Measurements from ENCODE around the gene USP5. TPM values are rescaled to one million over a fixed set of nuclear protein-coding genes. Genes with fewer than 3 reads are reported as not detected.
"Not testable (repeated sequence)": the region's sequence is repeated elsewhere in the genome, so short reads cannot be mapped to it uniquely, and the experiment has no call there.

USP5 gene
- total RNA-seq, 2 donors from 2014 or later = 120 to 257 TPM

- Mint-ChIP-seq H3K4me1 (peaks cover 43% of the 10 kb centered on the region), H3K4me3 (peak within 1 kb of the TSS; percentile 97), H3K9me3 (no peaks in the 10 kb centered on the region), H3K27me3 (ENCODE audit: insufficient read depth) (no peaks in the 10 kb centered on the region), H3K27ac (peak within 1 kb of the TSS; percentile 95), H3K36me3 (ENCODE audit: low read depth) (peaks cover 44% of the 10 kb centered on the region)
- WGBS, 2 experiments (ENCODE audit: insufficient coverage in 1 of 2, insufficient read length in 1 of 2) = 1 to 4% methylated on average over 23 to 66 of the region's 66 CpGs
- peak; percentile 100 for DNase-seq
- Histone ChIP-seq H3K9ac (ENCODE audit: extremely low read depth, low read length, poor library complexity, severe bottlenecking) (peak within 1 kb of the TSS; percentile 85), H3K4me3 (ENCODE audit: low read length) (peak within 1 kb of the TSS; percentile 88), H3K27ac (ENCODE audit: low read depth, low read length) (peak within 1 kb of the TSS; percentile 32), H3K27me3 (ENCODE audit: control insufficient read depth, insufficient read depth, low read length, poor library complexity, severe bottlenecking) (no peaks in the 10 kb centered on the region), H3K9me3 (ENCODE audit: control insufficient read depth, low read length) (no peaks in the 10 kb centered on the region), H3K36me3 (ENCODE audit: control insufficient read depth, insufficient read depth, low read length) (peaks cover 33% of the 10 kb centered on the region), H3K4me1 (ENCODE audit: control insufficient read depth, insufficient read depth, low read length) (peaks cover 8% of the 10 kb centered on the region)
- TF ChIP-seq, protein P1, sequence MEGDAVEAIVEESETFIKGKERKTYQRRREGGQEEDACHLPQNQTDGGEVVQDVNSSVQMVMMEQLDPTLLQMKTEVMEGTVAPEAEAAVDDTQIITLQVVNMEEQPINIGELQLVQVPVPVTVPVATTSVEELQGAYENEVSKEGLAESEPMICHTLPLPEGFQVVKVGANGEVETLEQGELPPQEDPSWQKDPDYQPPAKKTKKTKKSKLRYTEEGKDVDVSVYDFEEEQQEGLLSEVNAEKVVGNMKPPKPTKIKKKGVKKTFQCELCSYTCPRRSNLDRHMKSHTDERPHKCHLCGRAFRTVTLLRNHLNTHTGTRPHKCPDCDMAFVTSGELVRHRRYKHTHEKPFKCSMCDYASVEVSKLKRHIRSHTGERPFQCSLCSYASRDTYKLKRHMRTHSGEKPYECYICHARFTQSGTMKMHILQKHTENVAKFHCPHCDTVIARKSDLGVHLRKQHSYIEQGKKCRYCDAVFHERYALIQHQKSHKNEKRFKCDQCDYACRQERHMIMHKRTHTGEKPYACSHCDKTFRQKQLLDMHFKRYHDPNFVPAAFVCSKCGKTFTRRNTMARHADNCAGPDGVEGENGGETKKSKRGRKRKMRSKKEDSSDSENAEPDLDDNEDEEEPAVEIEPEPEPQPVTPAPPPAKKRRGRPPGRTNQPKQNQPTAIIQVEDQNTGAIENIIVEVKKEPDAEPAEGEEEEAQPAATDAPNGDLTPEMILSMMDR (conservative IDR thresholded peaks at IDR 0.05) = peak; percentile 11
Measured at GRCh38 chr12:6873094-6874014, 21.4 kb downstream of the USP5 start, which contains the start of gene SPSB2. Gene SPSB2 (minus strand): TSS chr12:6873303. CDS start chr12:6872901, 402 bp downstream.

GRCh38 chr12:6874015-6874368 lies 22.0 kb downstream of the USP5 start:
- Mint-ChIP-seq H3K36me3 (ENCODE audit: low read depth) (peaks cover 43% of the 10 kb centered on the region), H3K4me1 (peaks cover 37% of the 10 kb centered on the region), H3K27ac (peak overlapping the region; percentile 90), H3K4me3 (peak overlapping the region; percentile 97)
- 69 to 71% methylated on average over 8 to 9 of the region's 9 CpGs for WGBS, 2 experiments (ENCODE audit: insufficient coverage in 1 of 2, insufficient read length in 1 of 2)
- H3K9me3 ChIP-seq (ENCODE audit: control insufficient read depth, low read length); DNase-seq; H3K27me3 ChIP-seq (ENCODE audit: control insufficient read depth, insufficient read depth, low read length, poor library complexity, severe bottlenecking); H3K4me1 ChIP-seq (ENCODE audit: control insufficient read depth, insufficient read depth, low read length); H3K27me3 Mint-ChIP-seq (ENCODE audit: insufficient read depth); H3K9me3 Mint-ChIP-seq: not testable (repeated sequence)
- H3K27ac ChIP-seq (ENCODE audit: low read depth, low read length) = peak overlapping the region; percentile 18
- peaks cover 30% of the 10 kb centered on the region for H3K36me3 ChIP-seq (ENCODE audit: control insufficient read depth, insufficient read depth, low read length)
- peak overlapping the region; percentile 73 for H3K9ac ChIP-seq (ENCODE audit: extremely low read depth, low read length, poor library complexity, severe bottlenecking)
- peak overlapping the region; percentile 88 for H3K4me3 ChIP-seq (ENCODE audit: low read length)

GRCh38 chr12:6879824-6880223 lies 27.9 kb downstream of the USP5 start:
- 92 to 97% methylated on average over 10 of the region's 11 CpGs for WGBS, 2 experiments (ENCODE audit: insufficient coverage in 1 of 2, insufficient read length in 1 of 2)
- H3K4me3 Mint-ChIP-seq; H3K9ac ChIP-seq (ENCODE audit: extremely low read depth, low read length, poor library complexity, severe bottlenecking); DNase-seq; H3K4me1 ChIP-seq (ENCODE audit: control insufficient read depth, insufficient read depth, low read length); H3K4me3 ChIP-seq (ENCODE audit: low read length); H3K4me1 Mint-ChIP-seq; H3K27ac ChIP-seq (ENCODE audit: low read depth, low read length); H3K27me3 Mint-ChIP-seq (ENCODE audit: insufficient read depth); H3K9me3 ChIP-seq (ENCODE audit: control insufficient read depth, low read length); H3K9me3 Mint-ChIP-seq; H3K27me3 ChIP-seq (ENCODE audit: control insufficient read depth, insufficient read depth, low read length, poor library complexity, severe bottlenecking): not testable (repeated sequence)
- peaks cover 22% of the 10 kb centered on the region for H3K36me3 ChIP-seq (ENCODE audit: control insufficient read depth, insufficient read depth, low read length)
- Mint-ChIP-seq H3K27ac (peak overlapping the region; percentile 68), H3K36me3 (ENCODE audit: low read depth) (peaks cover 52% of the 10 kb centered on the region)

- peaks cover 25% of the 10 kb centered on the region for H3K36me3 ChIP-seq (ENCODE audit: control insufficient read depth, insufficient read depth, low read length)
- H3K9ac ChIP-seq (ENCODE audit: extremely low read depth, low read length, poor library complexity, severe bottlenecking) = no peak overlapping the region
- H3K4me3 Mint-ChIP-seq = no peak overlapping the region
- H3K4me1 ChIP-seq (ENCODE audit: control insufficient read depth, insufficient read depth, low read length) = peaks cover 4% of the 10 kb centered on the region
- WGBS, 2 experiments (ENCODE audit: insufficient coverage in 1 of 2, insufficient read length in 1 of 2) = 97 to 100% methylated on average over 2 to 5 of the region's 5 CpGs
- H3K27ac Mint-ChIP-seq = no peak overlapping the region
- H3K27me3 ChIP-seq (ENCODE audit: control insufficient read depth, insufficient read depth, low read length, poor library complexity, severe bottlenecking) = no peaks in the 10 kb centered on the region
- TF ChIP-seq, protein P1 (conservative IDR thresholded peaks at IDR 0.05) = no peak
- H3K36me3 Mint-ChIP-seq (ENCODE audit: low read depth) = peaks cover 42% of the 10 kb centered on the region
- H3K27me3 Mint-ChIP-seq (ENCODE audit: insufficient read depth) = no peaks in the 10 kb centered on the region
- H3K4me1 Mint-ChIP-seq = peaks cover 33% of the 10 kb centered on the region
- no peaks in the 10 kb centered on the region for H3K9me3 Mint-ChIP-seq
- no peak for DNase-seq
- no peak overlapping the region for H3K27ac ChIP-seq (ENCODE audit: low read depth, low read length)
- no peak overlapping the region for H3K4me3 ChIP-seq (ENCODE audit: low read length)
- no peaks in the 10 kb centered on the region for H3K9me3 ChIP-seq (ENCODE audit: control insufficient read depth, low read length)
Measured at GRCh38 chr12:6883252-6883651, 31.3 kb downstream of the USP5 start.
